HEK293T (cell line): ENCODE measurements around the gene MED15.
A peak's percentile ranks its signal among the peaks of the same experiment; 100 is the strongest.
"Not testable (repeated sequence)": the region's sequence is repeated elsewhere in the genome, so short reads cannot be mapped to it uniquely, and the experiment has no call there.

Experiments used
- CTCF ChIA-PET: fragments of 350-600 bp; formaldehyde crosslinking; extraction: SDS; loops from one replicate; lab custom pipeline; 2021; ENCODE audit warnings: antibody characterized with exemption, inconsistent platforms; lab: Yijun Ruan, JAX
- POLR2A ChIA-PET: fragments of 350-600 bp; formaldehyde crosslinking; extraction: SDS; loops from one replicate; lab custom pipeline; 2020; ENCODE audit warnings: antibody characterized with exemption, inconsistent platforms; lab: Yijun Ruan, JAX
- DNase-seq: peaks from one replicate; pipeline ENCODE4 v3.0.0; 2012; ENCODE audit warnings: mixed read lengths; ENCODE audit errors: extremely low spot score
- ARNT ChIP-seq: fragments of 450-650 bp; IDR thresholded peaks from 2 replicates; pipeline ENCODE4 v1.6.1; 2017; ENCODE audit warnings: mild to moderate bottlenecking
- BHLHE40 ChIP-seq: fragments of 450-650 bp; IDR thresholded peaks from 2 replicates; pipeline ENCODE4 v1.6.1; 2016; ENCODE audit warnings: mild to moderate bottlenecking, moderate library complexity, borderline replicate concordance
- CTBP1 ChIP-seq: fragments of 450-650 bp; IDR thresholded peaks from 2 replicates; pipeline ENCODE4 v1.6.1; 2016; ENCODE audit warnings: borderline replicate concordance
- ELF4 ChIP-seq: fragments of 450-650 bp; IDR thresholded peaks from 2 replicates; pipeline ENCODE4 v1.6.1; 2017; ENCODE audit warnings: antibody characterized with exemption
- FOXA1 ChIP-seq: fragments of 450-650 bp; IDR thresholded peaks from 2 replicates; pipeline ENCODE4 v1.6.1; 2016; ENCODE audit warnings: mild to moderate bottlenecking
- FOXK2 ChIP-seq: fragments of 450-650 bp; IDR thresholded peaks from 2 replicates; pipeline ENCODE4 v1.6.1; 2016; ENCODE audit warnings: mild to moderate bottlenecking
- FOXM1 ChIP-seq: fragments of 450-650 bp; IDR thresholded peaks from 2 replicates; pipeline ENCODE4 v1.6.1; 2017; ENCODE audit warnings: mild to moderate bottlenecking, borderline replicate concordance
- HDGF ChIP-seq: fragments of 450-650 bp; IDR thresholded peaks from 2 replicates; pipeline ENCODE4 v1.6.1; 2017; ENCODE audit warnings: antibody characterized with exemption, borderline replicate concordance
- L3MBTL2 ChIP-seq: fragments of 450-650 bp; conservative IDR thresholded peaks from 2 replicates; pipeline ENCODE4 v1.6.1; 2016; ENCODE audit warnings: mild to moderate bottlenecking
- LEF1 ChIP-seq: fragments of 450-650 bp; IDR thresholded peaks from 2 replicates; pipeline ENCODE4 v1.6.1; 2017; ENCODE audit warnings: mild to moderate bottlenecking, borderline replicate concordance
- NFRKB ChIP-seq: fragments of 450-650 bp; IDR thresholded peaks from 2 replicates; pipeline ENCODE4 v1.6.1; 2016; ENCODE audit warnings: mild to moderate bottlenecking, moderate library complexity
- SP1 ChIP-seq: fragments of 450-650 bp; IDR thresholded peaks from 2 replicates; pipeline ENCODE4 v1.6.1; 2017
- SUZ12 ChIP-seq: fragments of 450-650 bp; IDR thresholded peaks from 2 replicates; pipeline ENCODE4 v1.6.1; 2016; ENCODE audit warnings: mild to moderate bottlenecking
- TARDBP ChIP-seq: fragments of 450-650 bp; IDR thresholded peaks from 2 replicates; pipeline ENCODE4 v1.6.1; 2016
- ZNF384 ChIP-seq: fragments of 450-650 bp; IDR thresholded peaks from 2 replicates; pipeline ENCODE4 v1.6.1; 2016
- TF ChIP-seq, protein P1 (sequence below): fragments of 450-650 bp; IDR thresholded peaks from 2 replicates; pipeline ENCODE4 v1.6.1; 2016

Gene MED15

GRCh38 chr22:20504293-20504922 is 3.0 kb upstream of the MED15 start:
- DNase-seq, POLR2A ChIA-PET, CTCF ChIA-PET: not testable (repeated sequence)
- TF ChIP-seq, protein P1, sequence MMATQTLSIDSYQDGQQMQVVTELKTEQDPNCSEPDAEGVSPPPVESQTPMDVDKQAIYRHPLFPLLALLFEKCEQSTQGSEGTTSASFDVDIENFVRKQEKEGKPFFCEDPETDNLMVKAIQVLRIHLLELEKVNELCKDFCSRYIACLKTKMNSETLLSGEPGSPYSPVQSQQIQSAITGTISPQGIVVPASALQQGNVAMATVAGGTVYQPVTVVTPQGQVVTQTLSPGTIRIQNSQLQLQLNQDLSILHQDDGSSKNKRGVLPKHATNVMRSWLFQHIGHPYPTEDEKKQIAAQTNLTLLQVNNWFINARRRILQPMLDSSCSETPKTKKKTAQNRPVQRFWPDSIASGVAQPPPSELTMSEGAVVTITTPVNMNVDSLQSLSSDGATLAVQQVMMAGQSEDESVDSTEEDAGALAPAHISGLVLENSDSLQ, result peak; percentile 69; the same call in 1 of the 2 replicates

DNA sequence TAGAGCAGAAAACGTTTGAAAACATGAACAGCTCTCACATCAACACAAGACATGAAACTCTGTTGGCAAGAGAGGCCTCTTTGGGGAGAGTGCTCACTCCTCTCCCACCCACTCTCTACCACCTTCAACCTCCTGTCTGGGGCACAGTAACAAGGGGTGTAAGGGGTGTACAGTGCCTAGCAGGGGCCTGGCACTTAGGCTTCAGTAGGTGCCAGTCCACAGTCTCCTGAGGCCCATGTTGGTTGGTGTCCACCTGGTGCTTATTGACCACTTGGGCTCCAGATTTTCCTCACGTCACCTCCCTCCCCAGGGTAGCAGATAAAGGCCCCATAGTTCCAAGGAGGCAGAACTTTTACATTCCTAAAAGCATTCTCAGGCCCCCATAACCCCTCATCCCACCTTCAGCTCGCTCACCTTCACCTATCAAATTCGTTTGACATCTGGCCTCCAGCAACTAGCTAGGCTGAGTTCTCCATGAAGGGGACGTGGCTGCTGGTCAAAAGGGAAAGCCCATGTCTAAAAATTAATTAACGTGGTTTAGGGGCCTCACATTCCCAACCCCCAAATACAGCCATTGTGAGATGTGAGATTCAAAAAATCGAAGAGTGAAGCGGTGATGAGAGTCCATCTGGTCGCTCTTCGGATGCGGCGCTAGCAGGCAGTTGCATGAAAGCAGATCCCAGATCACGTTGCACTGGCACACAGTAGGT is 712 bp upstream of the MED15 start:
- CTCF ChIA-PET, result no interaction called here

DNA sequence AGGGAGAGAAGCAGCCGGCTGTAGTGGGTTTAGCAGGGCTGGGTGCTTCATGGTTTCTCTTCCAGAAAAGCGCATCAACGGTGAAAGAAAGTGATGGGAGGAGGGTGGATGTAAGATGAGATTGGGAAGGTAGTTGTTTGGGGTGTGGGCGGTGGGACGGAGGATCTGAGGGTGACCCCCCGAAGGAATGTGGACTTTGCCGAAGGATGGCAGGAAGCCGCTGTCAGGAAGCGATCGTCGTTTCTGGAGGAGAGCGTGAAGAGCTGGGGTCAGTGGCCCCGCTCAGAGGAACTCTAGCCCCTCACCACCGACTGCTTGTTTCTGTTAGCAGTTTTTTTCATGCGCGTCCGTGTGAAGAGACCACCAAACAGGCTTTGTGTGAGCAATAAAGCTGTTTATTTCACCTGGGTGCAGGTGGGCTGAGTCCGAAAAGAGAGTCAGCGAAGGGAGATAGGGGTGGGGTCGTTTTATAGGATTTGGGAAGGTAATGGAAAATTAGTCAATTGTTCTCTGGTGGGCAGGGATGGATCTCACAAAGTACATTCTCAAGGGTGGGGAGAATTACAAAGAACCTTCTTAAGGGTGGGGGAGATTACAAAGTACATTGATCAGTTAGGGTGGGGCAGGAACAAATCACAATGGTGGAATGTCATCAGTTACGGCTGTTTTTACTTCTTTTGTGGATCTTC is 801 bp downstream of the MED15 start:
- DNase-seq, result not testable (repeated sequence)
- ChIA-PET CTCF (interaction anchor here (1.4 kb wide), 1 partner anchor 90 kb away, joined by 3 read pairs; no protein-coding TSS in a partner anchor), POLR2A (interaction anchor here (1.1 to 1.8 kb wide), 6 partner anchors 9 to 195 kb away, joined by 3 to 8 read pairs (median 4); no protein-coding TSS in a partner anchor)

More for the DNA sequence above, 712 bp upstream of the MED15 start:
- no peak for DNase-seq
- POLR2A ChIA-PET, result interaction anchor here (1.0 to 1.5 kb wide), 3 partner anchors 8 to 17 kb away, joined by 3 to 4 read pairs (median 3); no protein-coding TSS in a partner anchor
- TF ChIP-seq BHLHE40, result no peak
- no peak for TF ChIP-seq FOXA1

DNA sequence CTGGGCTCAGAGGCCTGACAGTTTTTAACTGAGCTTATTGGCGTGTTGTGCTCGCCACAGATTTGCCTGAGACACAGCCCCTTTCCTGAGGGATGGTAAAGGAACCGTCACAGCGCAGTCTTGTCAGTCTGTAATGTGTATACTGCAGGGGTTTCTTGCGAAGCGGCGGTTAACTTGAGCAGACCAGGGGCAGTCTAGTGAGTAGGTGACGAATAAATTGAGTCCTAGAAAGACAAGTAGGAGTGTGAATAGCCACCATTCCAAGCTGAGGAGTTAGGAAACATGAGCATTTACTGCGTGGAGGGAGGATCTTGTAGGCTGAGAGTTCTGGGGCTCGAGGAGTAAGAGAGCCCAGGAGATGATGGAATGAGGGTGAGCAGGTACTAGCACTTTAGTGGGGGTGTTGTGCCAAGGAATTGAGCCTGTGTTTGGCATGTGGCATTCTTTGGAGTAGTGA is 1.4 kb downstream of the MED15 start:
- ChIA-PET POLR2A (interaction anchor here (0.8 to 1.8 kb wide), 5 partner anchors 9 to 154 kb away, joined by 3 to 8 read pairs (median 5); partner anchors contain the start of gene KLHL22), CTCF (interaction anchor here (1.2 to 1.4 kb wide), 2 partner anchors 55 to 91 kb away, joined by 3 to 4 read pairs; no protein-coding TSS in a partner anchor)
- TF ChIP-seq SUZ12 (no peak), HDGF (no peak), FOXK2 (no peak), ARNT (no peak), L3MBTL2 (no peak), SP1 (no peak), ELF4 (no peak), TARDBP (no peak), FOXM1 (no peak), NFRKB (no peak), ZNF384 (no peak), BHLHE40 (no peak), LEF1 (no peak), FOXA1 (no peak), CTBP1 (no peak)
- TF ChIP-seq, protein P1, result no peak
- DNase-seq, result no peak

DNA sequence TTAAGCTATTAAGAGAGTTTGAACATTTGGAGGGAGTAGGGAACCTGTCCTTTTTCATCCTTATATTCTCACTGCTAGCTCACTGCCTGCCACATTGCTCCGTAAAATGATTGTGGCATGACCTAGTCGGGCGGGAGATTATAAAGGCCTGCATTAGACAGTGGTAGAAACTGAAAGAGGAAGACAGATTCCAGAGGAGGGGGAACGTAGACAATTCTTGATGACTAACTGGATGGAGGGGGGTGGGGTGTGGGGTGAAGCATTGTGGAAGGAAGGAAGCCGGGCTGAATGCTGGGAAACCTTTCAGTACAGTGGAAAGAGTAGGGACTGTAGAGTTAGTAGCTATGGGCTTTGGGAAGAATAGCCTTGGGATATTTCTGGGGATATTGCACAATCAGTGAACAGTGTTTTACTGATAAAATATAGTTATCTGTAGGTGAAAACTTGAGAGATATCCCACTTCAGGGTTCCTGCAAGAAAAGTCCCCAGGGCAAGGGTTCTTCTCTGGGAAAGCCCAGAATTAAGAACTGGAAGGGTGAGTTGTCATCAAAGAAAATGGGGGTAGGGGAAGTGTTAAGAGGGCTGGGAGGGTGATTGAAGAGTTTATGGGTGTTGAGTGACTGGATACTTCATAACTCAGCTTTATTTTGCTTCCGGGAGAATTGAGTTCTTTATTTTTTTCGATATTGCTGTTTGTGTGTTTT is 2.1 kb downstream of the MED15 start:
- ChIA-PET CTCF (interaction anchor here (1.2 kb wide), 1 partner anchor 55 kb away, joined by 4 read pairs; no protein-coding TSS in a partner anchor), POLR2A (interaction anchor here (0.8 to 1.8 kb wide), 3 partner anchors 9 to 154 kb away, joined by 3 to 6 read pairs (median 5); partner anchors contain the start of gene KLHL22)
- TF ChIP-seq SUZ12, result no peak
- TF ChIP-seq, protein P1, result 0 out of 2 replicates have a peak, but pooled peaks have one; percentile 7
- DNase-seq, result peak; percentile 61

GRCh38 chr22:20510811-20511577 is 3.6 kb downstream of the MED15 start:
- ChIA-PET POLR2A (no interaction called here), CTCF (no interaction called here)

More at GRCh38 chr22:20510811-20511577, 3.6 kb downstream of the MED15 start:
- DNase-seq, result no peak
- TF ChIP-seq ELF4 (no peak), LEF1 (no peak), BHLHE40 (no peak), FOXM1 (no peak), ZNF384 (no peak), L3MBTL2 (no peak), TARDBP (no peak), SUZ12 (no peak), FOXK2 (no peak)
- TF ChIP-seq, protein P1, result no peak
